Thyroid gland (tissue), 4 donors: ENCODE results near the gene EPHA10.

Experiments used
- CTCF ChIP-seq, 6 experiments: fragments of 200-600 bp in 3 of 6; fragments of 450-650 bp in 3 of 6; sonication (generic) in 3 of 6; IDR thresholded peaks; one replicate each; pipeline ENCODE4 v1.5.1; 2016 to 2019; ENCODE audit warnings: antibody characterized with exemption in 6 of 6, mild to moderate bottlenecking in 2 of 6, inconsistent platforms in 1 of 6, moderate library complexity in 1 of 6
- POLR2A ChIP-seq, 2 donors: fragments of 450-650 bp; IDR thresholded peaks; one replicate each; pipeline ENCODE4 v1.6.1; 2017; ENCODE audit warnings: antibody characterized with exemption in 2 of 2, mild to moderate bottlenecking in 2 of 2, moderate library complexity in 1 of 2

GRCh38 chr1:37776946-37777516, 12.1 kb upstream of the EPHA10 start:
- TF ChIP-seq CTCF (IDR thresholded peaks at IDR 0.05), result no peak
- TF ChIP-seq POLR2A (IDR thresholded peaks at IDR 0.05), result no peak
